ENCODE measurements around the gene PUS7. TPM values are rescaled to one million over a fixed set of nuclear protein-coding genes. Genes with fewer than 3 reads are reported as not detected.
"Not testable (repeated sequence)": the region's sequence is repeated elsewhere in the genome, so short reads cannot be mapped to it uniquely, and the experiment has no call there.

The PUS7 gene
- total RNA-seq, 4 donors from 2014 or later, result 4.2 to 25.6 (median 7.1) TPM

DNA sequence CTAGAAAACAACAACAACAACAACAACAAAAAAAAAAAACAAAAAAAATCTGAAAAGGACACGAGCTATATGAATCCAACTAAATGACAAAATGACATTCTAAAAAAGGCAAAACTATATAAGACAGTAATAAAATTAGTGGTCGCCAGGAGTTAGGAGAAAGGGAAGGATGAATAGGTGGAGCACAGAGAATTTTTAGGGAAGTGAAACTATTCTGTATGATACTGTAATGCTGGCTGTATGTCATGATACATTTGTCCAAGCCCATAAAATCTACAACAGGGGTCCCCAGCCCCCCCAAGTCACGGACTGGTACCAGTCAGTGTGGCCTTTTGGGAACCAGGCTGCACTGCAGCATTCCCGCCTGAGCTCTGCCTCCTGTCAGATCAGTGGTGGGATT, 2.8 kb upstream of the PUS7 start:
- H3K27me3 ChIP-seq, result no peaks in the 10 kb centered on the region
- DNase-seq, result no peak
- H3K4me1 ChIP-seq, result peaks cover 0 to 10% (median 0%) of the 10 kb centered on the region in 4 donors
- no peaks in the 10 kb centered on the region for H3K36me3 ChIP-seq
- TF ChIP-seq, protein P1, sequence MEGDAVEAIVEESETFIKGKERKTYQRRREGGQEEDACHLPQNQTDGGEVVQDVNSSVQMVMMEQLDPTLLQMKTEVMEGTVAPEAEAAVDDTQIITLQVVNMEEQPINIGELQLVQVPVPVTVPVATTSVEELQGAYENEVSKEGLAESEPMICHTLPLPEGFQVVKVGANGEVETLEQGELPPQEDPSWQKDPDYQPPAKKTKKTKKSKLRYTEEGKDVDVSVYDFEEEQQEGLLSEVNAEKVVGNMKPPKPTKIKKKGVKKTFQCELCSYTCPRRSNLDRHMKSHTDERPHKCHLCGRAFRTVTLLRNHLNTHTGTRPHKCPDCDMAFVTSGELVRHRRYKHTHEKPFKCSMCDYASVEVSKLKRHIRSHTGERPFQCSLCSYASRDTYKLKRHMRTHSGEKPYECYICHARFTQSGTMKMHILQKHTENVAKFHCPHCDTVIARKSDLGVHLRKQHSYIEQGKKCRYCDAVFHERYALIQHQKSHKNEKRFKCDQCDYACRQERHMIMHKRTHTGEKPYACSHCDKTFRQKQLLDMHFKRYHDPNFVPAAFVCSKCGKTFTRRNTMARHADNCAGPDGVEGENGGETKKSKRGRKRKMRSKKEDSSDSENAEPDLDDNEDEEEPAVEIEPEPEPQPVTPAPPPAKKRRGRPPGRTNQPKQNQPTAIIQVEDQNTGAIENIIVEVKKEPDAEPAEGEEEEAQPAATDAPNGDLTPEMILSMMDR (IDR thresholded peaks at IDR 0.05), result no peak
- TF ChIP-seq POLR2A (IDR thresholded peaks at IDR 0.05), result no peak
- H3K27ac ChIP-seq, result no peak overlapping the region
- no peaks in the 10 kb centered on the region for H3K9me3 ChIP-seq
- no peak overlapping the region for H3K4me3 ChIP-seq

DNA sequence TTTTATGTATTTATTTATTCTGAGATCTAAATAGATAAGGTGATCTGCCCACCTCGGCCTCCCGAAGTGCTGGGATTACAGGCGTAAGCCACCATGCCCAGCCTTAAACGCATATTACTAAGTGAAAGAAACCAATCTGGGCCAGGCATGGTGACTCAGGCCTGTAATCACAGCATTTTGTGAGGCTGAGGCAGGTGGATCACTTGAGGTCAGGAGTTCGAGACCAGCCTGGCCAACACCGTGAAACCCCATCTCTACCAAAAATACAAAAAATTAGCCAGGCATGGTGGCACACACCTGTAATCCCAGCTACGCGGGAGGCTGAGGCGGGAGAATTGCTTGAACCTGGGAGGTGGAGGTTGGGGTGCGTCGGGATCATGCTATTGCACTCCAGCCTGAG, 2.4 kb upstream of the PUS7 start:
- not testable (repeated sequence) for H3K27ac ChIP-seq, H3K4me1 ChIP-seq, H3K27me3 ChIP-seq, H3K36me3 ChIP-seq, DNase-seq, H3K4me3 ChIP-seq, H3K9me3 ChIP-seq

DNA sequence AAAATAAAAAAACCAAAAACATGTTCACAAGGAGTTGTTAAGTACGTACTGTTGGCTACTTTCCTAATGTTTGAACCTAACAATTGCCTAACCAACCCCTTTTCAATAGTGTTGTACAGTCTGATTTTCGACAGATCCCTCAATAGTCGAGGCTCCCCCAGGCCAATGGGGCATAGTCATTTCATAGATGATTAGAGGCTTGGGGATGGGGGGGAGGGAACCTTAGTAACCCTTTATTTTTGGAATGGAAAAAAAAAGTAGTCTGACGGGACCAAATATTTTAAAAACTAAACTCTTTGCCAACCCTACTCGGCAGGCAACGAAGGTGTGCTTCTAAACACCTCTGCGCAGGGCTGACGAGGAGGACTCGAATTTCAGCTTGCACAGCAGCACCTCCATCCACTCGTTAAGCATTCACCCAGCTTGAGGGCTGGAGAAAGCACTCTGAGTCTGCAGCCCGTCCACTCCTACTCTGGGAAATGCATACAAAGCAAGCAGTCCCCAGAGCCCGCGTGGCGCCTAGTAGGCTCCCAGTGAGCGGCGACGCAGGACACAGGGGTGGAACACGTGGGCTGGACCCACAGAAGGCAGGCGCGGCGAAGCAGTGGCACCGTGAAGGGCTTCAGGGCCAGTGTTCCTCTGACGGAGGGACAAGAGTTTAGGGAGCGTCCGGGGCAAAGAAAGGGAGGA, 899 bp downstream of the PUS7 start:
- Histone ChIP-seq H3K4me1 (peaks cover 0 to 10% (median 0%) of the 10 kb centered on the region in 4 donors), H3K4me3 (peak overlapping the region; percentile 62 to 83 (median 73)), H3K36me3 (no peaks in the 10 kb centered on the region), H3K27me3 (no peaks in the 10 kb centered on the region), H3K9me3 (no peaks in the 10 kb centered on the region), H3K27ac (peak overlapping the region; percentile 71 to 91 (median 88))
- DNase-seq, result peak; percentile 54 to 75 (median 72)
- TF ChIP-seq, protein P1 (IDR thresholded peaks at IDR 0.05), result no peak
- no peak for TF ChIP-seq POLR2A (IDR thresholded peaks at IDR 0.05)

DNA sequence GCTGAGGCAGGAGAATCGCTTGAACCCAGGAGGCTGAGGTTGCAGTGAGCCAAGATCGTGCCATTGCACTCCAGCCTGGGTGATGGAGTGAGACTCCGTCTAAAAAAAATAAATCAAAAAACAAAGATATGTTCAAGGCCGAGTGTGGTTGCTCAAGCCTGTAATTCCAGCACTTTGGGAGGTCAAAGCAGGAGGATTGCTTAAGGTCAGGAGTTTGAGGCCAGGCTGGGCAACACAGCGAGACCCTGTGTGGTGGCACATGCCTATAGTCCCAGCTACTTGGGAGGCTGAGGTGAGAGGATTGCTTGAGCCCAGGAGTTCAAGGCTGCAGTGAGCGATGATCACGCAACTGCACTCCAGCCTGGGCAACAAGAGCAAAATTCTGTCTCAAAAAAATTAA, 1.5 kb downstream of the PUS7 start:
- H3K36me3 ChIP-seq, H3K27ac ChIP-seq, H3K4me1 ChIP-seq, H3K4me3 ChIP-seq, H3K27me3 ChIP-seq, DNase-seq, H3K9me3 ChIP-seq: not testable (repeated sequence)

DNA sequence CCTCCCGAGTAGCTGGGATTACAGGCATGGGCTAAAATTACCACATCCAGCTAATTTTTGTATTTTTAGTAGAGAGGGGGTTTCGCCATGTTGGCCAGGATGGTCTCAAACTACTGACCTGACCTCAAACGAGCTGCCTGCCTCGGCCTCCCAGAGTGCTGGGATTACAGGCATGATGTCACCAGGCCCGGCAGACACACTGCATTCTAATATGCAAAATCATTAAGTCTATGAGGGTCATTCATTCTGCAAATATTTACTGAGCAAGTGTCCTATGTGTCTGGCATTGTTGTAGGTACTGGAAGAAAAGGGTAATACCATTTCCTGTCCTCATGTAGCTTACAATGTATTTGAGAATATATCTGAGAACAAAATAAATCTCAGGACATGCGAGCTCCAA, 2.7 kb downstream of the PUS7 start:
- Histone ChIP-seq H3K27ac (no peak overlapping the region), H3K27me3 (no peaks in the 10 kb centered on the region), H3K4me1 (peaks cover 0 to 10% (median 0%) of the 10 kb centered on the region in 4 donors), H3K36me3 (no peaks in the 10 kb centered on the region), H3K9me3 (no peaks in the 10 kb centered on the region), H3K4me3 (no peak overlapping the region)
- no peak for TF ChIP-seq POLR2A (IDR thresholded peaks at IDR 0.05)
- TF ChIP-seq, protein P1 (IDR thresholded peaks at IDR 0.05), result no peak
- DNase-seq, result no peak

DNA sequence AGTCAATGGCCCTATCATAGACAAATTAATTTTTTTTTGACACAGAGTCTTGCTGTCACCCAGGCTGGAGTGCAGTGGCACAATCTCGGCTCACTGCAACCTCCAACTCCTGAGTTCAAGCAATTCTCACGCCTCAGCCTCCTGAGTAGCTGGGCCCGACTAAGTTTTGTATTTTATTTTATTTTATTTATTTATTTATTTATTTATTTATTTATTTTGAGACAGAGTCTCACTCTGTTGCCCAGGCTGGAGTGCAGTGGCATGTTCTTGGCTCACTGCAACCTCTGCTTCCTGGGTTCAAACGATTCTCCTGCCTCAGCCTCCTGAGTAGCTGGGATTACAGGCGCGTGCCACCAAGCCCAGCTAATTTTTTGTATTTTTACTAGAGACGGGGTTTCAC, 6.5 kb downstream of the PUS7 start:
- H3K9me3 ChIP-seq, H3K4me3 ChIP-seq, DNase-seq, H3K36me3 ChIP-seq, H3K4me1 ChIP-seq, H3K27me3 ChIP-seq, H3K27ac ChIP-seq: not testable (repeated sequence)

DNA sequence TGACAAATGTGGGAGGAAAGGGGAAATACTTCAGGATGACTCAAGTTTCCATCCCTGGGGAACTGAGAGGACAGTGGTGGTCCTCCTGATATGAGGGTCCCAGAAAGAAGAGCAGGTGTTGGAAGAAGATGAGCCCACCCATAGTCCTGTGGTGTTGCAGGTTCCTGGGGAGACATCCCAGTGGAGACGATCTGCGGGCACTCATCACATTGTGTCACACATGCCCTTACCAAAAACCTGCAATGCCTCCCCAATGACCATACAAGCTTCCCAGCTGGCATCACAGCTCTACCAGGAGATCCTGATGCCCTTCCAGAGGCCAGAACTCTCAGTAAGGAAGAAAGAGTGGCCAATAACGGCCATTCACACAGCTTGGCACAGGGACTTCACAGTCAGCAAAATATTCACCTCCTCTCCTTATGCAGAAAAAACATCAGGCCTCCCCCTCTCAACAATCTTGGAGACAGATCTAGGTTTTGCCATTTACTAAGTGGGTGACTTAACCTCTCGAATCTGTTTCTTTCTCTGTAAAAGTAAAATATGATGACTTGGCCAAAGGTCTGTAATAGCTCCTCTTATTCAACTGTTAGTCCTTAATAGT, 9.0 kb downstream of the PUS7 start:
- Histone ChIP-seq H3K36me3 (no peaks in the 10 kb centered on the region), H3K27me3 (no peaks in the 10 kb centered on the region), H3K4me1 (no peaks in the 10 kb centered on the region), H3K9me3 (no peaks in the 10 kb centered on the region), H3K27ac (no peak overlapping the region), H3K4me3 (no peak overlapping the region)
- no peak for DNase-seq
- TF ChIP-seq, protein P1 (IDR thresholded peaks at IDR 0.05), result no peak
- TF ChIP-seq POLR2A (IDR thresholded peaks at IDR 0.05), result no peak

Data from Peyer's patch (tissue), 4 donors.